OCI-LY1 (cell line): ENCODE data around the gene ZNF536.

ENCODE experiments used
- H2AFZ ChIP-seq: fragments of 200-600 bp; sonication (generic), shearing (Covaris generic); 2 replicates; pipeline ENCODE4 v1.6.0; 2014; ENCODE audit warnings: antibody characterized with exemption, mild to moderate bottlenecking, low read length
- H3F3A ChIP-seq: fragments of 200-600 bp; sonication (generic), shearing (Covaris generic); 2 replicates; pipeline ENCODE4 v1.6.0; 2014; ENCODE audit warnings: mild to moderate bottlenecking, antibody characterized with exemption, low read length, moderate library complexity; ENCODE audit not compliant: insufficient read depth
- H3K27ac ChIP-seq: fragments of 200-600 bp; sonication (generic); 2 replicates; pipeline ENCODE4 v1.5.1; 2014; ENCODE audit warnings: low read length, mixed run types, mild to moderate bottlenecking, low read depth; ENCODE audit not compliant: poor library complexity, severe bottlenecking
- H3K27me3 ChIP-seq: fragments of 200-600 bp; sonication (generic); 2 replicates; pipeline ENCODE4 v1.6.0; 2014; ENCODE audit warnings: antibody characterized with exemption, mild to moderate bottlenecking, low read length, moderate library complexity; ENCODE audit not compliant: insufficient read depth
- H3K36me3 ChIP-seq: fragments of 200-600 bp; sonication (generic); 2 replicates; pipeline ENCODE4 v1.6.1; 2014; ENCODE audit warnings: mild to moderate bottlenecking, antibody characterized with exemption, low read length, moderate library complexity, mixed read lengths; ENCODE audit not compliant: insufficient read depth
- H3K4me1 ChIP-seq: fragments of 200-600 bp; sonication (generic); 2 replicates; pipeline ENCODE4 v1.5.1; 2014; ENCODE audit warnings: mild to moderate bottlenecking, low read length, moderate library complexity; ENCODE audit not compliant: insufficient read depth, severe bottlenecking
- H3K4me2 ChIP-seq: fragments of 200-600 bp; sonication (generic), shearing (Covaris generic); 2 replicates; pipeline ENCODE4 v1.6.1; 2014; ENCODE audit warnings: low read length
- H3K4me3 ChIP-seq: fragments of 200-600 bp; sonication (generic); 2 replicates; pipeline ENCODE4 v1.5.1; 2014; ENCODE audit warnings: low read length, low read depth, mild to moderate bottlenecking, mixed read lengths; ENCODE audit not compliant: poor library complexity, severe bottlenecking
- H3K79me2 ChIP-seq: fragments of 200-600 bp; shearing (Covaris generic); 2 replicates; pipeline ENCODE4 v1.6.1; 2016; ENCODE audit warnings: mixed run types, low read length, mixed read lengths; ENCODE audit not compliant: insufficient read depth
- H3K9ac ChIP-seq: fragments of 200-600 bp; sonication (generic), shearing (Covaris generic); 2 replicates; pipeline ENCODE4 v1.6.1; 2014; ENCODE audit warnings: mild to moderate bottlenecking, low read length, mixed read lengths
- H3K9me2 ChIP-seq: fragments of 200-600 bp; sonication (generic), shearing (Covaris generic); 2 replicates; pipeline ENCODE4 v1.6.1; 2014; ENCODE audit warnings: low read depth, mild to moderate bottlenecking, low read length, mixed read lengths
- H3K9me3 ChIP-seq: fragments of 200-600 bp; shearing (Covaris generic); 2 replicates; pipeline ENCODE4 v1.6.1; 2014; ENCODE audit warnings: low read length, mixed read lengths
- H4K20me1 ChIP-seq: fragments of 200-600 bp; sonication (generic), shearing (Covaris generic); 2 replicates; pipeline ENCODE4 v1.6.0; 2016; ENCODE audit warnings: mild to moderate bottlenecking, low read length; ENCODE audit not compliant: insufficient read depth
- CTCF ChIP-seq: fragments of 200-600 bp; sonication (generic), shearing (Covaris generic); IDR thresholded peaks from 2 replicates; pipeline ENCODE4 v1.5.1; 2017; ENCODE audit warnings: mild to moderate bottlenecking, antibody characterized with exemption, low read length, moderate library complexity, mixed read lengths
- EZH2 ChIP-seq: fragments of 200-600 bp; sonication (generic), shearing (Covaris generic); IDR thresholded peaks from 2 replicates; pipeline ENCODE4 v1.8.0; 2017; ENCODE audit warnings: borderline replicate concordance, mixed run types, mild to moderate bottlenecking, antibody characterized with exemption, low read length, moderate library complexity, mixed read lengths

The ZNF536 gene

GRCh38 chr19:30565636-30566035 lies 193.5 kb downstream of the ZNF536 start:
- Histone ChIP-seq H3K27ac (no peak overlapping the region), H3K27me3 (no peaks in the 10 kb centered on the region), H4K20me1 (no peaks in the 10 kb centered on the region), H2AFZ (no peak overlapping the region), H3K9ac (no peak overlapping the region), H3K36me3 (no peaks in the 10 kb centered on the region), H3K9me2 (no peaks in the 10 kb centered on the region), H3F3A (no peaks in the 10 kb centered on the region), H3K4me1 (no peaks in the 10 kb centered on the region), H3K9me3 (no peaks in the 10 kb centered on the region), H3K4me3 (no peak overlapping the region), H3K79me2 (no peaks in the 10 kb centered on the region), H3K4me2 (no peak overlapping the region)
- TF ChIP-seq CTCF (no peak), EZH2 (no peak)

GRCh38 chr19:30566681-30567420 lies 194.7 kb downstream of the ZNF536 start:
- TF ChIP-seq CTCF (no peak), EZH2 (no peak)
- H2AFZ ChIP-seq, result no peak overlapping the region

GRCh38 chr19:30567536-30568232 lies 195.5 kb downstream of the ZNF536 start:
- Histone ChIP-seq H3K27me3 (no peaks in the 10 kb centered on the region), H3K4me1 (no peaks in the 10 kb centered on the region), H3K9me2 (no peaks in the 10 kb centered on the region), H3K27ac (no peak overlapping the region), H3K9me3 (no peaks in the 10 kb centered on the region), H3K4me2 (no peak overlapping the region), H2AFZ (no peak overlapping the region), H3F3A (no peaks in the 10 kb centered on the region), H3K4me3 (no peak overlapping the region), H3K36me3 (no peaks in the 10 kb centered on the region), H3K79me2 (no peaks in the 10 kb centered on the region), H4K20me1 (no peaks in the 10 kb centered on the region), H3K9ac (no peak overlapping the region)
- no peak for TF ChIP-seq EZH2
- no peak for TF ChIP-seq CTCF

More at GRCh38 chr19:30566681-30567420, 194.7 kb downstream of the ZNF536 start:
- H3K36me3 ChIP-seq, result no peaks in the 10 kb centered on the region
- H4K20me1 ChIP-seq, result no peaks in the 10 kb centered on the region
- H3F3A ChIP-seq, result no peaks in the 10 kb centered on the region
- H3K4me1 ChIP-seq, result no peaks in the 10 kb centered on the region
- no peaks in the 10 kb centered on the region for H3K9me2 ChIP-seq
- H3K4me3 ChIP-seq, result no peak overlapping the region
- no peaks in the 10 kb centered on the region for H3K27me3 ChIP-seq
- H3K27ac ChIP-seq, result no peak overlapping the region
- no peaks in the 10 kb centered on the region for H3K9me3 ChIP-seq
- no peak overlapping the region for H3K9ac ChIP-seq
- H3K79me2 ChIP-seq, result no peaks in the 10 kb centered on the region
- H3K4me2 ChIP-seq, result no peak overlapping the region
